Measurements from ENCODE around the gene PHKB. TPM values are rescaled to one million over a fixed set of nuclear protein-coding genes. Genes with fewer than 3 reads are reported as not detected.

PHKB gene
- total RNA-seq, 1 experiment from 2014 or later: 38.8 TPM

DNA sequence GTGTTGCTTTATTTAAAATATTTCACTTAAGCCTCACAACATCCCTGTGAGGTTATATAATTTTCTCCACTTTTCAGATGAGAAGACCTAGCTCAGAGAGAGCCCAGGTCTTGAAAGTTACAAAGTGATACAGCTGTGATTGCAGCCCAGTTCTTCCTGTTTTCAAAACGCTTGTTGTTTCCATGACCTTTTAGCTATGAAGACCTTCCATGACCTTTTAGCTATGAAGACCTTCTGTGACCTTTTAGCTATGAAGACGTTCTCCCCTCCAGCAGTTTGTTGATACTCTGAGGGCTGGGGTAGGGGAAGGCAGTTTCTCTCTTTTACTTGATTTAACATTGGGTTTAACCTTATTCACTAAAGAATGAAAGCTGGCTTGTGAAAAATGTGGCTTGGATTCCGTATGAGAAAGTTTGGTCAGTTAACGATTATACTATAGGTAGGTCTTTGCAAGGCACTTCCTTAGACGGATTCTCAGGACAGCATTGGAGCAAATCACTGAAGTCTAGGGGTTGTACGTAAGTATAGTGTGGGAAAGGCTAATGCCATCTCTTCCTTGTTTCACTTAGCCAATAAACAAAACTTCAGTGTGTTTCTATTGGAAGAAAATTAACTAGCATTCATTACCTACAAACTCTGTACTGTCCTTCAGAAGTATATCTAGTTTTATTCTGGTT, 20.7 kb downstream of the PHKB start:
- Mint-ChIP-seq H3K27ac (peak overlapping the region in 2 of 3 experiments; percentile 34 to 67; a peak in 2 of 7 replicates), H3K9me3 (no peaks in the 10 kb centered on the region), H3K36me3 (ENCODE audit: insufficient read depth in 1 of 3, low read depth in 3 of 3) (no peaks in the 10 kb centered on the region), H3K4me1 (peaks cover 0 to 7% of the 10 kb centered on the region in 2 experiments; a peak in 2 of 4 replicates), H3K4me3 (no peak overlapping the region), H3K27me3 (ENCODE audit: low read depth) (no peaks in the 10 kb centered on the region)
- H2AFZ ChIP-seq (ENCODE audit: low read length): no peak overlapping the region
- TF ChIP-seq, protein P1, sequence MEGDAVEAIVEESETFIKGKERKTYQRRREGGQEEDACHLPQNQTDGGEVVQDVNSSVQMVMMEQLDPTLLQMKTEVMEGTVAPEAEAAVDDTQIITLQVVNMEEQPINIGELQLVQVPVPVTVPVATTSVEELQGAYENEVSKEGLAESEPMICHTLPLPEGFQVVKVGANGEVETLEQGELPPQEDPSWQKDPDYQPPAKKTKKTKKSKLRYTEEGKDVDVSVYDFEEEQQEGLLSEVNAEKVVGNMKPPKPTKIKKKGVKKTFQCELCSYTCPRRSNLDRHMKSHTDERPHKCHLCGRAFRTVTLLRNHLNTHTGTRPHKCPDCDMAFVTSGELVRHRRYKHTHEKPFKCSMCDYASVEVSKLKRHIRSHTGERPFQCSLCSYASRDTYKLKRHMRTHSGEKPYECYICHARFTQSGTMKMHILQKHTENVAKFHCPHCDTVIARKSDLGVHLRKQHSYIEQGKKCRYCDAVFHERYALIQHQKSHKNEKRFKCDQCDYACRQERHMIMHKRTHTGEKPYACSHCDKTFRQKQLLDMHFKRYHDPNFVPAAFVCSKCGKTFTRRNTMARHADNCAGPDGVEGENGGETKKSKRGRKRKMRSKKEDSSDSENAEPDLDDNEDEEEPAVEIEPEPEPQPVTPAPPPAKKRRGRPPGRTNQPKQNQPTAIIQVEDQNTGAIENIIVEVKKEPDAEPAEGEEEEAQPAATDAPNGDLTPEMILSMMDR (conservative IDR thresholded peaks at IDR 0.05): no peak
- H3K79me2 ChIP-seq (ENCODE audit: insufficient read depth, low read length): no peaks in the 10 kb centered on the region
- no peak overlapping the region for H2BK5ac ChIP-seq (ENCODE audit: insufficient read length, low read length)
- H3K56ac ChIP-seq (ENCODE audit: insufficient read length, low read depth, low read length): no peak overlapping the region
- no peaks in the 10 kb centered on the region for H3K9me3 ChIP-seq (ENCODE audit: control insufficient read depth, low read depth, low read length)
- WGBS (ENCODE audit: extremely low coverage, insufficient read length, low lambda C conversion rate): no CpG with 5 or more reads among the region's 6 CpGs
- peaks cover 2% of the 10 kb centered on the region for H3K79me1 ChIP-seq (ENCODE audit: insufficient read depth, low read depth, low read length, poor library complexity, severe bottlenecking)
- H3K23me2 ChIP-seq (ENCODE audit: insufficient read length, low read depth, low read length, poor library complexity, severe bottlenecking): no peaks in the 10 kb centered on the region
- H4K91ac ChIP-seq (ENCODE audit: insufficient read length, low read depth, low read length): no peak overlapping the region
- H3K4me2 ChIP-seq (ENCODE audit: insufficient read depth, insufficient read length, low read length): no peak overlapping the region
- no peak overlapping the region for H3K18ac ChIP-seq (ENCODE audit: insufficient read length, low read depth, low read length)
- H3K9ac ChIP-seq (ENCODE audit: extremely low read depth, insufficient read length, low read length): no peak overlapping the region
- H2BK15ac ChIP-seq (ENCODE audit: low read depth, low read length): no peak overlapping the region
- H3K4me1 ChIP-seq (ENCODE audit: insufficient read depth, low read length): no peaks in the 10 kb centered on the region
- no peak overlapping the region for H2BK120ac ChIP-seq (ENCODE audit: low read depth, low read length, poor library complexity, severe bottlenecking)
- no peaks in the 10 kb centered on the region for H4K20me1 ChIP-seq (ENCODE audit: control insufficient read depth, insufficient read depth, insufficient read length)
- H4K5ac ChIP-seq (ENCODE audit: insufficient read length, low read depth, low read length): no peak overlapping the region
- DNase-seq: no peak
- H3K4ac ChIP-seq (ENCODE audit: low read depth, low read length): no peak overlapping the region
- no peaks in the 10 kb centered on the region for H3K27me3 ChIP-seq (ENCODE audit: insufficient read depth, low read length)
- no peak overlapping the region for H3K23ac ChIP-seq (ENCODE audit: insufficient read length, low read depth, low read length)
- H3K14ac ChIP-seq (ENCODE audit: insufficient read depth, low read length): no peak overlapping the region
- H3K27ac ChIP-seq (ENCODE audit: insufficient read length, low read depth, low read length): no peak overlapping the region
- H4K8ac ChIP-seq (replicated peaks; ENCODE audit: insufficient read length, low read depth, low read length): no peak overlapping the region
- H2BK20ac ChIP-seq (ENCODE audit: low read depth, low read length, poor library complexity, severe bottlenecking): no peak overlapping the region
- H2BK12ac ChIP-seq (ENCODE audit: insufficient read length, low read depth, low read length): no peak overlapping the region
- H3T11ph ChIP-seq (ENCODE audit: low read length): no peak overlapping the region
- no peak overlapping the region for H2AK5ac ChIP-seq (ENCODE audit: insufficient read length, low read length)
